Measurements from ENCODE around the gene CKLF.

Gene CKLF

DNA sequence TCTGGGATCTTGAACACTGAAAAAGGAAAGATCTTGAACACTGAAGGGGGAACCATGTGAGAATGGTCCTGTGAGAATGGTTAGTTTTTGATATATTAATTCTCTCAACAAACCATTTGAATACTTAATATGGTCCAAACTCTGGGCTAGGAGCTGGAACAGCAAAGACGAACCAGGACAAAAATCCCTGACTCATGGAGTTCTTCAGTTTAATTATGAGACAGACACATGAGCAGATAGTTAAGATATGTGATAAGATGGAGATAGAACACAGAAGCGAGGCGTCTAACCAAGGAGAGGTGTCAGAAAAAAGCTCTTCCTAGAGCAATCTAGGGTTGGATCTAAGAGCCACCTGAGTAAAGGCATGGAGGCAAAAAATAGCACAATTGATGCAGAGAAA, 1.6 kb downstream of the CKLF start:
- H3K9me3 ChIP-seq (ENCODE audit: control insufficient read depth, low read length) = no peaks in the 10 kb centered on the region
- no peak overlapping the region for H2BK5ac ChIP-seq (ENCODE audit: low read depth, low read length, poor library complexity, severe bottlenecking)
- peaks cover 5 to 25% of the 10 kb centered on the region in 2 experiments for H3K36me3 ChIP-seq (ENCODE audit: control insufficient read depth in 1 of 2, insufficient read depth in 2 of 2, low read depth in 1 of 2, low read length in 2 of 2)
- H2BK12ac ChIP-seq (ENCODE audit: low read length in 2 of 2) = no peak overlapping the region
- no peak overlapping the region for H3K18ac ChIP-seq (ENCODE audit: low read depth in 1 of 2, low read length in 2 of 2)
- no peak overlapping the region for H3K14ac ChIP-seq (ENCODE audit: low read length in 2 of 2)
- no peak overlapping the region for H2AFZ ChIP-seq (ENCODE audit: low read depth, low read length)
- peak overlapping the region in 1 of 2 experiments; percentile 90 for H3K4me3 ChIP-seq (ENCODE audit: insufficient read depth in 1 of 2, low read depth in 1 of 2, low read length in 2 of 2)
- 87% methylated on average over 3 of the region's 3 CpGs for WGBS
- no peak overlapping the region for H3K23ac ChIP-seq (ENCODE audit: low read length in 2 of 2)
- H2BK15ac ChIP-seq (ENCODE audit: low read depth, poor library complexity, severe bottlenecking) = no peak overlapping the region
- H3K9ac ChIP-seq (ENCODE audit: low read length) = no peak overlapping the region
- peaks cover 35% of the 10 kb centered on the region for H3K79me1 ChIP-seq (replicated peaks; ENCODE audit: low read length, poor library complexity, severe bottlenecking)
- no peak for DNase-seq
- no peak overlapping the region for H2BK120ac ChIP-seq (ENCODE audit: low read depth, low read length)
- no peaks in the 10 kb centered on the region for H3K27me3 ChIP-seq (ENCODE audit: control insufficient read depth in 1 of 2, insufficient read depth in 1 of 2, low read length in 2 of 2)
- no peak overlapping the region for H4K91ac ChIP-seq (ENCODE audit: low read length)
- peak overlapping the region; percentile 28 for H3K4me2 ChIP-seq (ENCODE audit: low read length, poor library complexity, severe bottlenecking)
- no peak overlapping the region for H2AK5ac ChIP-seq (ENCODE audit: low read length, severe bottlenecking)
- H3K27ac ChIP-seq (ENCODE audit: low read length, poor library complexity, severe bottlenecking) = no peak overlapping the region
- no peak overlapping the region for H3K4ac ChIP-seq (ENCODE audit: low read depth in 1 of 2, low read length in 2 of 2)
- peaks cover 19% of the 10 kb centered on the region for H3K4me1 ChIP-seq (ENCODE audit: control insufficient read depth, insufficient read depth, low read depth, low read length)
- H4K8ac ChIP-seq (ENCODE audit: low read length) = no peak overlapping the region

DNA sequence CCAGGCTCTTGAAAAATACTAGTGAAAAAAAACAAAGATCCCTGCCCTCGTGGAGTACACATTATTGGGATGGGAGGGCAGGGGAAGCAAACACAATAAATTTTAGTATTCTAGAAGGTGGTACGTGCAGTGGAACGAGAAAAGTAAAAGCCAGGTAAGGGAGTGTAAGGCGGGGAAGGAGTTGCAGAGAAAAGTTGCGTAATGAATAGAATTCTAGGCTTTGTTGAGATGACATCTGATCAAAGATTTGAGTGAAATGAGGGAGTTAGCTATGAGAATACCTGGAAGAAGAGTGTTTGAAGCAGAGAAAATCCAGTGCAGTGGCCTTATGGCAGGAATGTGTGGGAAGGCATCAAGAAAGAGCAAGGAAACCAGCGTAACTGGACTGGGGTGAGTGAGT, 2.1 kb downstream of the CKLF start:
- H2BK120ac ChIP-seq (ENCODE audit: low read depth, low read length) = no peak overlapping the region
- H2BK15ac ChIP-seq (ENCODE audit: low read depth, poor library complexity, severe bottlenecking) = no peak overlapping the region
- H3K4ac ChIP-seq (ENCODE audit: low read depth in 1 of 2, low read length in 2 of 2) = no peak overlapping the region
- no peak overlapping the region for H3K4me2 ChIP-seq (ENCODE audit: low read length, poor library complexity, severe bottlenecking)
- H2BK5ac ChIP-seq (ENCODE audit: low read depth, low read length, poor library complexity, severe bottlenecking) = no peak overlapping the region
- H4K8ac ChIP-seq (ENCODE audit: low read length) = no peak overlapping the region
- H2AFZ ChIP-seq (ENCODE audit: low read depth, low read length) = no peak overlapping the region
- WGBS = 97% methylated on average over 5 of the region's 6 CpGs
- H3K9me3 ChIP-seq (ENCODE audit: control insufficient read depth, low read length) = no peaks in the 10 kb centered on the region
- H3K4me3 ChIP-seq (ENCODE audit: insufficient read depth in 1 of 2, low read depth in 1 of 2, low read length in 2 of 2) = no peak overlapping the region
- peaks cover 6 to 29% of the 10 kb centered on the region in 2 experiments for H3K36me3 ChIP-seq (ENCODE audit: control insufficient read depth in 1 of 2, insufficient read depth in 2 of 2, low read depth in 1 of 2, low read length in 2 of 2)
- no peak overlapping the region for H4K91ac ChIP-seq (ENCODE audit: low read length)
- H2AK5ac ChIP-seq (ENCODE audit: low read length, severe bottlenecking) = no peak overlapping the region
- H3K27ac ChIP-seq (ENCODE audit: low read length, poor library complexity, severe bottlenecking) = no peak overlapping the region
- H3K14ac ChIP-seq (ENCODE audit: low read length in 2 of 2) = no peak overlapping the region
- peaks cover 15% of the 10 kb centered on the region for H3K4me1 ChIP-seq (ENCODE audit: control insufficient read depth, insufficient read depth, low read depth, low read length)
- DNase-seq = no peak
- H3K23ac ChIP-seq (ENCODE audit: low read length in 2 of 2) = no peak overlapping the region
- H2BK12ac ChIP-seq (ENCODE audit: low read length in 2 of 2) = no peak overlapping the region
- H3K18ac ChIP-seq (ENCODE audit: low read depth in 1 of 2, low read length in 2 of 2) = no peak overlapping the region
- H3K27me3 ChIP-seq (ENCODE audit: control insufficient read depth in 1 of 2, insufficient read depth in 1 of 2, low read length in 2 of 2) = no peaks in the 10 kb centered on the region
- peaks cover 33% of the 10 kb centered on the region for H3K79me1 ChIP-seq (replicated peaks; ENCODE audit: low read length, poor library complexity, severe bottlenecking)
- H3K9ac ChIP-seq (ENCODE audit: low read length) = no peak overlapping the region

- no peak overlapping the region for H4K91ac ChIP-seq (ENCODE audit: low read length)
- no peak overlapping the region for H2AK5ac ChIP-seq (ENCODE audit: low read length, severe bottlenecking)
- peaks cover 14% of the 10 kb centered on the region for H3K79me1 ChIP-seq (replicated peaks; ENCODE audit: low read length, poor library complexity, severe bottlenecking)
- WGBS = 87% methylated on average over 1 of the region's 1 CpG
- no peak overlapping the region for H3K4me3 ChIP-seq (ENCODE audit: insufficient read depth in 1 of 2, low read depth in 1 of 2, low read length in 2 of 2)
- H3K4me2 ChIP-seq (ENCODE audit: low read length, poor library complexity, severe bottlenecking) = no peak overlapping the region
- H3K27me3 ChIP-seq (ENCODE audit: control insufficient read depth in 1 of 2, insufficient read depth in 1 of 2, low read length in 2 of 2) = no peaks in the 10 kb centered on the region
- no peak overlapping the region for H3K9ac ChIP-seq (ENCODE audit: low read length)
- no peak overlapping the region for H2AFZ ChIP-seq (ENCODE audit: low read depth, low read length)
- peak overlapping the region; percentile 2 for H4K8ac ChIP-seq (ENCODE audit: low read length)
- no peak overlapping the region for H2BK15ac ChIP-seq (ENCODE audit: low read depth, poor library complexity, severe bottlenecking)
- no peaks in the 10 kb centered on the region for H3K9me3 ChIP-seq (ENCODE audit: control insufficient read depth, low read length)
- DNase-seq = no peak
- H3K4me1 ChIP-seq (ENCODE audit: control insufficient read depth, insufficient read depth, low read depth, low read length) = peaks cover 3% of the 10 kb centered on the region
- H2BK12ac ChIP-seq (ENCODE audit: low read length in 2 of 2) = no peak overlapping the region
- H3K4ac ChIP-seq (ENCODE audit: low read depth in 1 of 2, low read length in 2 of 2) = no peak overlapping the region
- H2BK5ac ChIP-seq (ENCODE audit: low read depth, low read length, poor library complexity, severe bottlenecking) = no peak overlapping the region
- no peak overlapping the region for H3K27ac ChIP-seq (ENCODE audit: low read length, poor library complexity, severe bottlenecking)
- no peak overlapping the region for H2BK120ac ChIP-seq (ENCODE audit: low read depth, low read length)
- H3K14ac ChIP-seq (ENCODE audit: low read length in 2 of 2) = no peak overlapping the region
- no peak overlapping the region for H3K23ac ChIP-seq (ENCODE audit: low read length in 2 of 2)
- peaks cover 5 to 70% of the 10 kb centered on the region in 2 experiments for H3K36me3 ChIP-seq (ENCODE audit: control insufficient read depth in 1 of 2, insufficient read depth in 2 of 2, low read depth in 1 of 2, low read length in 2 of 2)
- H3K18ac ChIP-seq (ENCODE audit: low read depth in 1 of 2, low read length in 2 of 2) = no peak overlapping the region
These were observed 7.7 kb downstream of the CKLF start for GRCh38 chr16:66560107-66560506.

- Histone ChIP-seq H3K4me1 (ENCODE audit: control insufficient read depth, insufficient read depth, low read depth, low read length) (peaks cover 3% of the 10 kb centered on the region), H3K4me3 (ENCODE audit: insufficient read depth in 1 of 2, low read depth in 1 of 2, low read length in 2 of 2) (no peak overlapping the region), H3K9ac (ENCODE audit: low read length) (no peak overlapping the region), H4K8ac (ENCODE audit: low read length) (no peak overlapping the region), H2AK5ac (ENCODE audit: low read length, severe bottlenecking) (no peak overlapping the region), H3K9me3 (ENCODE audit: control insufficient read depth, low read length) (no peaks in the 10 kb centered on the region), H2BK12ac (ENCODE audit: low read length in 2 of 2) (no peak overlapping the region), H3K14ac (ENCODE audit: low read length in 2 of 2) (no peak overlapping the region), H3K79me1 (replicated peaks; ENCODE audit: low read length, poor library complexity, severe bottlenecking) (peaks cover 16% of the 10 kb centered on the region), H3K23ac (ENCODE audit: low read length in 2 of 2) (peak overlapping the region in 1 of 2 experiments; percentile 37), H3K36me3 (ENCODE audit: control insufficient read depth in 1 of 2, insufficient read depth in 2 of 2, low read depth in 1 of 2, low read length in 2 of 2) (peaks cover 15 to 76% of the 10 kb centered on the region in 2 experiments), H4K91ac (ENCODE audit: low read length) (no peak overlapping the region), H2BK5ac (ENCODE audit: low read depth, low read length, poor library complexity, severe bottlenecking) (no peak overlapping the region), H3K27me3 (ENCODE audit: control insufficient read depth in 1 of 2, insufficient read depth in 1 of 2, low read length in 2 of 2) (no peaks in the 10 kb centered on the region), H3K18ac (ENCODE audit: low read depth in 1 of 2, low read length in 2 of 2) (no peak overlapping the region), H3K4me2 (ENCODE audit: low read length, poor library complexity, severe bottlenecking) (no peak overlapping the region), H3K27ac (ENCODE audit: low read length, poor library complexity, severe bottlenecking) (no peak overlapping the region), H2BK15ac (ENCODE audit: low read depth, poor library complexity, severe bottlenecking) (no peak overlapping the region), H2AFZ (ENCODE audit: low read depth, low read length) (no peak overlapping the region), H2BK120ac (ENCODE audit: low read depth, low read length) (no peak overlapping the region), H3K4ac (ENCODE audit: low read depth in 1 of 2, low read length in 2 of 2) (no peak overlapping the region)
- no CpG with 5 or more reads among the region's 3 CpGs for WGBS
- DNase-seq = no peak
These were observed 9.2 kb downstream of the CKLF start for GRCh38 chr16:66561381-66562080.
